ENCODE results near the gene MAP7D2.

- no peak for TF ChIP-seq ZNF274 (IDR thresholded peaks at IDR 0.05; ENCODE audit: low read depth, low read length)
- no peak for TF ChIP-seq YY1 (IDR thresholded peaks at IDR 0.05; ENCODE audit: insufficient read depth, insufficient read length)
Measured at GRCh38 chrX:19981947-19982346, 134.8 kb downstream of the MAP7D2 start.
